NB4 (cell line): ENCODE data around the gene IL21R.

Experiments
- DNase-seq: peaks from one replicate; pipeline ENCODE4 v3.0.0; 2010; ENCODE audit warnings: low read depth
- H3K4me3 ChIP-seq: one replicate; pipeline ENCODE4 v1.5.1; 2011; ENCODE audit warnings: mild to moderate bottlenecking, low read depth, low read length, moderate library complexity
- MAX ChIP-seq: IDR thresholded peaks from 2 replicates; pipeline ENCODE4 v1.6.1; 2011; ENCODE audit warnings: low read depth, low read length
- MYC ChIP-seq: IDR thresholded peaks from 2 replicates; pipeline ENCODE4 v1.6.1; 2011; ENCODE audit warnings: low read depth, low read length
- POLR2A ChIP-seq: IDR thresholded peaks from 2 replicates; pipeline ENCODE4 v1.6.1; 2011; ENCODE audit warnings: mild to moderate bottlenecking; ENCODE audit not compliant: insufficient read length; ENCODE audit errors: extremely low read depth
- TF ChIP-seq, protein P1 (sequence below): IDR thresholded peaks from one replicate; pipeline ENCODE4 v1.5.1; 2012; ENCODE audit warnings: low read depth, low read length

The IL21R gene

DNA sequence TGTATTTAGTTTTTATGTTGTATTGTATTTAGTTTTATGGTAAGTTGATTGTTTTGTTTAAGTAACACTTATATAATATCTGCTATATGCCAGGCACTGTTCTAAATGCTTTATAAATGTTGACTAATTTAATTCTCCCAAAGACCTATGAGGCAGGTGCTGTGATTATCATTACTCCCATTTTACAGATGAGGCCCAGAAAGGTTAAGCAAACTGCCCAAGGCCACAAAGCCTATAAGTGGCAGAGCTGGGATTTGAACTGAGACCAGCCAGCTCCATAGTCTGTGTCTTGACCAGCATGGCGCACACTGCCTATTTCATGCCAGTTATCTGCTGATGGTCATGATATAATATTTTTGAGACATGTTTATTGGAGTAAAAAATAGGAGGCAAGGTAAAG, 24.0 kb downstream of the IL21R start:
- H3K4me3 ChIP-seq: no peak overlapping the region
- TF ChIP-seq MAX (no peak), MYC (no peak), POLR2A (no peak)
- TF ChIP-seq, protein P1, sequence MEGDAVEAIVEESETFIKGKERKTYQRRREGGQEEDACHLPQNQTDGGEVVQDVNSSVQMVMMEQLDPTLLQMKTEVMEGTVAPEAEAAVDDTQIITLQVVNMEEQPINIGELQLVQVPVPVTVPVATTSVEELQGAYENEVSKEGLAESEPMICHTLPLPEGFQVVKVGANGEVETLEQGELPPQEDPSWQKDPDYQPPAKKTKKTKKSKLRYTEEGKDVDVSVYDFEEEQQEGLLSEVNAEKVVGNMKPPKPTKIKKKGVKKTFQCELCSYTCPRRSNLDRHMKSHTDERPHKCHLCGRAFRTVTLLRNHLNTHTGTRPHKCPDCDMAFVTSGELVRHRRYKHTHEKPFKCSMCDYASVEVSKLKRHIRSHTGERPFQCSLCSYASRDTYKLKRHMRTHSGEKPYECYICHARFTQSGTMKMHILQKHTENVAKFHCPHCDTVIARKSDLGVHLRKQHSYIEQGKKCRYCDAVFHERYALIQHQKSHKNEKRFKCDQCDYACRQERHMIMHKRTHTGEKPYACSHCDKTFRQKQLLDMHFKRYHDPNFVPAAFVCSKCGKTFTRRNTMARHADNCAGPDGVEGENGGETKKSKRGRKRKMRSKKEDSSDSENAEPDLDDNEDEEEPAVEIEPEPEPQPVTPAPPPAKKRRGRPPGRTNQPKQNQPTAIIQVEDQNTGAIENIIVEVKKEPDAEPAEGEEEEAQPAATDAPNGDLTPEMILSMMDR: no peak
- no peak for DNase-seq

DNA sequence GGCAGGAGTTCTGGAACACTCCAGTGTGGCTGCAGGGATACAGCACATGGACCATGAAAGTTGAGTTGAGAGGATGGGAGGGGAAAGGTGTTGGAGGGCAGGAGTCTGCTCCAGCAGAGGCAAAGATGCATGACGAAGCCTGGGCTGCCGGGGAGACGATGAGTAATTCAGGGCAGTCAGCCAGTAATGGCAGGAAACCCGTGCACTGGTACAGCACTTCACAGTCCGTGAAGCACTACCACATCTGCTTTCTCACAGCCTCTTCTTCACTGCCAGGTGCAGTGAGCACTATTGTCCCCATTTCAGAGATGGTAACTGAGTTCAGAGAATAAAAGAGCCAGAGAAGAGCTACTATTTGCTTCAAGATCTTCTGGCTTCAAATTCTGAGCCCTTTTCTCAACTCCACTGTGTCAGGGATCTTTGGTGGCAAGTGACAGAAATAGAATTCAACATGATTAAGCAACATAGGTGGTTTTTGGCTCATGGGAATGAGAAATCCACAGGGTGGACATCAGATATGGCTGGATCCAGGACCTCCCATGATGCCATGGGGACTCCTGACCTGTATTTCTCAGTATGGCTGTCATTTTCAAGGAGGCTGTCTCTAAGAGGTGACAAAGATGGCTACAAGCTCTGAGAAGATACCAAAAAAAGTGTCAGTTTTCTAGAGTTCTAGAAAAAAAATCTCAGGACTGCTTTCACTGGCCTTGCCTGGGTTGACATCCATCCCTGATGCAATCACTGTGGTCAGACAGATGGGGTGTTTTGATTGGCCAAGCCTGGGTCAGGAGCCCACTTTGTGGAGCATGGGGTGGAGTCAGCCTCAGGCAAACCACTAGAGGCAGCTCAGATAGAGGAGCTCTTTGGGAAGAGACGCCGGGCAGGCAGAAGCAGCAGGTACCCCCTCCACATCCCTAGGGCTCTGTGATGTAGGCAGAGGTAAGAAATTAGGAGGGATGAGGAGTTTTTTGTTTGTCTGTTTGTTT, 24.7 kb downstream of the IL21R start:
- H3K4me3 ChIP-seq: no peak overlapping the region
- peak; percentile 70 for DNase-seq
- TF ChIP-seq, protein P1: no peak
- no peak for TF ChIP-seq MAX
- no peak for TF ChIP-seq POLR2A
- TF ChIP-seq MYC: no peak

DNA sequence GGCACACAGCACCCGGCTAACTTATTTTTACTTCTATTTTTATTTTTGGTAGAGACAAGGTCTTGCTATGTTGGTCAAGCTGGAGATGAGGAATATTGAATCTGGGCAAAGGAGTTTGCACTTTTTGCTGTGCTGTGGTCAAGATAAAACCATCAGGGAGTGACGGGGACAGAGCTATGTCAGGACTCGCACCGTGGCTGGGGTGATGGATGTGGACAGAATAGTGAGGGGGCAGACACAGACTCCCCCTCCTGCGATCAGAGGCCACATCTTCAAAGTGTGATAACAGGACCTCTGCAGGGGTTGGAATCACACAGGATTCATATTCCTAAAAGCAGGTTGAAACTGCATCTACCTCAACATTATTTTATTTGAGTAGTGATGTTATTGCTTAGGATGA, 25.6 kb downstream of the IL21R start:
- TF ChIP-seq MYC: no peak
- TF ChIP-seq, protein P1: no peak
- no peak for DNase-seq
- H3K4me3 ChIP-seq: no peak overlapping the region

DNA sequence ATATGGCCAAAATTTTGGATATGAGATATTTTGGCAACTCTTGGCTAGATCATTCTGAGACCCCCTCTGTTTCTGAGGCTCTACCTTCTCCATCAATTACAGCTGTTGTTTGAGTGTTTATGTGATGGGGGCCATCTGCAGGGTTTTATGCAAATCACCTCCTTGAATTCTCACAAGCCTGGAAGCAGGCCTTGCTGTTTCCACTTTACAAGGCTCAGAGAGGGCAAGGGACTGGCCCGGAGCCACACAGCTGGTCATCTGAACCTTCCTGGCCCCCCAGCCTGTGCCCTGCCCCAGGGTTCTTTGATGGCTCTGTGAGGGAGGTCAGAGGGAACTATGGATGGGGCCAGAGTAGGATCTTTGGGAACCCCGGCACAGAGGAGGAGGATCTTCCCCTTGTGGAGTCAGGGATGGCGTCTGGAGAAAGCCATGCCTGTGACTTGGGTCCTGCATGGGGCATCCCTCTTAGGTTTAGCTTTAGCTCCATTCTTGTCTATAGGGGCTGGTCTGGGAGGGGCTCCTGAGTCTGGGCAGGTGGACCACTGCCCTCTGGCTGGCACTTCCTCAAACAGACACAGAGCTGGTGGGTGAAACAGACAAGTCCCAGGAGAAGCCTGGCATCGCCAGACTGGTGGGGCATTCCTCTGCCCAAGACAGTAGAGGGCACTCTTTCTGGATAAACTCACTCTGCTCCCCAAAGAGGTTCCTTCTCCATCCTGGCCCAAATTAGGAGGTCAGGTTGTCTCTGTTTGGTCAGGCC, 26.2 kb downstream of the IL21R start:
- TF ChIP-seq, protein P1: peak; percentile 35
- no peak for TF ChIP-seq MAX
- DNase-seq: peak; percentile 40
- no peak overlapping the region for H3K4me3 ChIP-seq

DNA sequence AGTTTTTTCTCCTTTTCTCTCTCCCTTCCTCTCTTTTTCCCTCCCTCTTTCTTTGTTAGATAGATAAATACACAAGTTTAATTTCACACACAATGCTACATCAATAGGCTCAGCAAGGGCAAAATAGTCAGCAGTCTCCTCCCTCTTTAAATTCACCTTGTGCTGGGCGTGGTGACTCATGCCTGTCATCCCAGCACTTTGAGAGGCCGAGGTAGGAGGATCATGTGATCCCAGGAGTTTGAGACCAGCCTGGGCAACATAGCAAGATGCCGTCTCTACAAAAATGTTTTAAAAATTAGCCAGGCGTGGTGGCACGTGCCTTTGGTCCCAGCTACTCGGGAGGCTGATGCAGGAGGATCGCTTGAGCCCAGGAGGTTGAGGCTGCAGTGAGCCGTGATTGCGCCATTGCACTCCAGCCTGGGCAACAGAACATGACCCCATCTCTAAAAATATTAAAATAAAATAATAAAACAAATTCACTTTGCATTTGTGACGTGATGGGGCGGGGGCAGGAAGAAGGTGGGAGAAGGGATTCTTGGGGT, 27.4 kb downstream of the IL21R start:
- DNase-seq: no peak
- no peak overlapping the region for H3K4me3 ChIP-seq
- TF ChIP-seq MYC (no peak), MAX (no peak), POLR2A (no peak)
- TF ChIP-seq, protein P1: no peak
